Endothelial cell of umbilical vein (primary cell): ENCODE data around the gene HCFC2. TPM values are rescaled to one million over a fixed set of nuclear protein-coding genes. Genes with fewer than 3 reads are reported as not detected.

Source experiments
- BruUV-seq: library from RNA; stranded (reverse); fragments of 400-500 nt; replicated peaks from 2 replicates; lab custom pipeline; 2021; lab: Mats Ljungman, UMichigan
- CTCF ChIA-PET: fragments of 300-600, 350-600 bp; sonication (Branson Sonifier 250); formaldehyde crosslinking; loops from one replicate; lab custom pipeline; 2021; ENCODE audit warnings: antibody characterized with exemption, inconsistent platforms; lab: Charles Lee
- POLR2A ChIA-PET: fragments of 300-600, 350-600 bp; sonication (Branson Sonifier 250); formaldehyde crosslinking; loops from one replicate; lab custom pipeline; 2021; ENCODE audit warnings: antibody characterized with exemption, inconsistent platforms; lab: Charles Lee
- DNase-seq: peaks from one replicate; pipeline ENCODE4 v3.0.0-alpha.2; 2011; ENCODE audit warnings: low read depth, low spot score
- FAIRE-seq: peaks from 2 replicates; lab custom pipeline; 2011; peaks lifted over from hg19 to GRCh38; lab: Jason Lieb, UNC
- H2AFZ ChIP-seq: 2 replicates; pipeline ENCODE4 v1.6.0; 2012; ENCODE audit warnings: low read depth, low read length, control low read depth, inconsistent platforms
- H3K27ac ChIP-seq: 2 replicates; pipeline ENCODE4 v1.5.1; 2011; ENCODE audit warnings: low read depth, mild to moderate bottlenecking, control low read depth, low read length, moderate library complexity; ENCODE audit not compliant: insufficient read depth
- H3K27me3 ChIP-seq, 2 experiments: 2 replicates each; pipeline versions ENCODE4 v1.6.0 to v1.6.1; 2011; ENCODE audit warnings: low read length in 2 of 2, mixed read lengths in 1 of 2; ENCODE audit not compliant: control insufficient read depth in 2 of 2, insufficient read depth in 2 of 2
- H3K36me3 ChIP-seq, 2 experiments: 2 replicates in 1 of 2; 3 replicates in 1 of 2; pipeline ENCODE4 v1.5.1; 2011; ENCODE audit warnings: low read length in 2 of 2, mild to moderate bottlenecking in 1 of 2, moderate library complexity in 1 of 2; ENCODE audit not compliant: control insufficient read depth in 2 of 2, insufficient read depth in 2 of 2; ENCODE audit errors: extremely low read depth in 1 of 2
- H3K4me1 ChIP-seq: 3 replicates; pipeline ENCODE4 v1.5.1; 2011; ENCODE audit warnings: mild to moderate bottlenecking, low read length; ENCODE audit not compliant: control insufficient read depth, insufficient read depth; ENCODE audit errors: extremely low read depth
- H3K4me2 ChIP-seq: 2 replicates; pipeline ENCODE4 v1.6.1; 2011; ENCODE audit warnings: low read length, control low read depth, mixed read lengths; ENCODE audit not compliant: insufficient read depth
- H3K4me3 ChIP-seq, 3 experiments: fragments of 200-600 bp in 1 of 3; sonication (generic), shearing (Covaris generic) in 1 of 3; replicated peaks in 1 of 3; 2 replicates each; pipeline ENCODE4 v1.5.1; 2011 to 2016; ENCODE audit warnings: control low read depth in 3 of 3, low read length in 3 of 3, mild to moderate bottlenecking in 2 of 3, inconsistent platforms in 1 of 3, low read depth in 1 of 3, moderate library complexity in 1 of 3; ENCODE audit not compliant: insufficient read depth in 1 of 3
- H3K79me2 ChIP-seq: 2 replicates; pipeline ENCODE4 v1.6.0; 2012; ENCODE audit warnings: low read length, inconsistent platforms; ENCODE audit not compliant: control insufficient read depth, insufficient read depth
- H3K9ac ChIP-seq: replicated peaks from 2 replicates; pipeline ENCODE3; 2011; ENCODE audit warnings: low read length, control low read depth; ENCODE audit not compliant: insufficient read depth; ENCODE audit errors: extremely low read depth
- H3K9me1 ChIP-seq: replicated peaks from 3 replicates; pipeline ENCODE4 v1.6.0; 2011; ENCODE audit warnings: mild to moderate bottlenecking, low read length; ENCODE audit not compliant: control insufficient read depth, insufficient read depth; ENCODE audit errors: extremely low read depth
- H3K9me3 ChIP-seq: replicated peaks from 2 replicates; pipeline ENCODE4 v1.5.1; 2012; ENCODE audit warnings: low read length, inconsistent platforms; ENCODE audit not compliant: control insufficient read depth, insufficient read depth
- H4K20me1 ChIP-seq: replicated peaks from 2 replicates; pipeline ENCODE3; 2011; ENCODE audit warnings: mild to moderate bottlenecking, low read length; ENCODE audit not compliant: control insufficient read depth, insufficient read depth; ENCODE audit errors: extremely low read depth
- EZH2 ChIP-seq: IDR thresholded peaks from 2 replicates; pipeline ENCODE4 v1.6.1; 2012; ENCODE audit warnings: borderline replicate concordance, low read depth, mild to moderate bottlenecking, moderate library complexity, low read length, inconsistent platforms; ENCODE audit not compliant: severe bottlenecking
- FOS ChIP-seq: IDR thresholded peaks from 2 replicates; pipeline ENCODE4 v1.6.1; 2011; ENCODE audit warnings: mild to moderate bottlenecking, low read length, moderate library complexity, borderline replicate concordance; ENCODE audit not compliant: insufficient read depth
- GATA2 ChIP-seq: IDR thresholded peaks from 2 replicates; pipeline ENCODE4 v1.7.0; 2011; ENCODE audit warnings: low read depth, mild to moderate bottlenecking, moderate library complexity, mixed read lengths, low read length; ENCODE audit not compliant: insufficient read length, insufficient read depth
- JUN ChIP-seq: IDR thresholded peaks from 2 replicates; pipeline ENCODE4 v1.6.1; 2011; ENCODE audit warnings: borderline replicate concordance, low read depth; ENCODE audit not compliant: insufficient read length, insufficient read depth
- MYC ChIP-seq: IDR thresholded peaks from one replicate; pipeline ENCODE4 v1.6.1; 2011; ENCODE audit warnings: mild to moderate bottlenecking, low read depth, low read length
- POLR2A ChIP-seq: IDR thresholded peaks from 2 replicates; pipeline ENCODE4 v1.6.1; 2012; ENCODE audit warnings: low read depth, mild to moderate bottlenecking, control low read depth, low read length
- POLR2AphosphoS5 ChIP-seq: IDR thresholded peaks from 2 replicates; pipeline ENCODE4 v1.6.1; 2012; ENCODE audit warnings: low read depth, mild to moderate bottlenecking, control low read depth, low read length, moderate library complexity; ENCODE audit not compliant: insufficient read depth
- dilution Hi-C: fragments of 300-500 bp; cut with MboI; formaldehyde crosslinking; loops from one replicate; pipeline ENCODE4 v1.15.0; 2019; ENCODE audit warnings: low sequenced_read_pairs; ENCODE audit not compliant: extremely low pct_ligation_motif_present
- intact Hi-C: fragments of 100-400 bp; cut with micrococcal nuclease; formaldehyde crosslinking; loops from one replicate; pipeline ENCODE4 v1.10.0; 2022
- polyA plus RNA-seq, 4 experiments: library from polyadenylated mRNA; depleted of rRNA in 3 of 4; stranded (reverse) in 3 of 4; unstranded in 1 of 4; fragments of >200 nt; gene quantifications; 2 replicates each; pipeline versions ENCODE4 v1.2.1 to v1.2.3, GENCODE V29; 2011 to 2012; ENCODE audit warnings: missing spikeins in 1 of 4
- total RNA-seq: library from RNA; stranded (reverse); gene quantifications from 2 replicates; pipeline ENCODE4 v1.2.3, GENCODE V29; 2021
- TF ChIP-seq, protein P1 (sequence below): IDR thresholded peaks from 2 replicates; pipeline ENCODE4 v1.6.1; 2011; ENCODE audit not compliant: insufficient read depth, insufficient read length
- TF ChIP-seq, protein P2 (sequence below), 2 donors: IDR thresholded peaks; 1 replicate in 1 of 2; 2 replicates in 1 of 2; pipeline ENCODE4 v1.5.1; 2011; ENCODE audit warnings: low read length in 2 of 2, mild to moderate bottlenecking in 2 of 2, moderate library complexity in 2 of 2, control low read depth in 1 of 2, inconsistent platforms in 1 of 2, low read depth in 1 of 2; ENCODE audit not compliant: insufficient read depth in 1 of 2; ENCODE audit errors: extremely low read depth in 1 of 2

The HCFC2 gene
- total and polyA plus RNA-seq, 2 donors (not counting 3 experiments of a cell fraction or from before 2014, with no cell fraction given) = 6.0 to 15.6 TPM

DNA sequence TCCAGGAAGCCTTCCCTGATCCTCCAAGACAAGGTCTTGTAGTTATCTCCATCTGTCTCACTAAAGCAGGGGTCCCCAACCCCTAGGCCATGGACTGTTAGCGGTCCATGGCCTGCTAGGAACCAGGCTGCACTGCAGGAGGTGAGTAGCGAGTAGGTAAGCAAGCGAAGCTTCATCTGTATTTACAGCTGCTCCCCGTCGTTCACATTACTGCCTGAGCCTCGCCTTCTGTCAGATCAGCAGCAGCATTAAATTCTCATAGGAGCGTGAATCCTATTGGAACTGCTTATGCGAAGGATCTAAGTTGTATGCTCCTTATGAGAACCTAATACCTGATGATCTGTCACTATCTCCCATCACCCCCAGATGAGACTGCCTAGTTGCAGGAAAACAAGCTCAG lies 86.1 kb downstream of the HCFC2 start:
- Histone ChIP-seq H3K4me3 (no peak overlapping the region), H3K27me3 (peaks cover 17 to 19% of the 10 kb centered on the region in 2 experiments), H3K79me2 (no peaks in the 10 kb centered on the region), H2AFZ (no peak overlapping the region), H3K9me3 (no peaks in the 10 kb centered on the region), H3K4me1 (no peaks in the 10 kb centered on the region), H3K9me1 (no peaks in the 10 kb centered on the region), H3K36me3 (no peaks in the 10 kb centered on the region), H3K9ac (no peak overlapping the region), H3K4me2 (no peak overlapping the region), H4K20me1 (no peaks in the 10 kb centered on the region), H3K27ac (no peak overlapping the region)
- FAIRE-seq (no peak), DNase-seq (no peak)
- POLR2A ChIA-PET = no interaction called here
- TF ChIP-seq POLR2A = no peak
- no peak for TF ChIP-seq GATA2
- TF ChIP-seq, protein P1, sequence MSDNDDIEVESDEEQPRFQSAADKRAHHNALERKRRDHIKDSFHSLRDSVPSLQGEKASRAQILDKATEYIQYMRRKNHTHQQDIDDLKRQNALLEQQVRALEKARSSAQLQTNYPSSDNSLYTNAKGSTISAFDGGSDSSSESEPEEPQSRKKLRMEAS = no peak
- TF ChIP-seq, protein P2, sequence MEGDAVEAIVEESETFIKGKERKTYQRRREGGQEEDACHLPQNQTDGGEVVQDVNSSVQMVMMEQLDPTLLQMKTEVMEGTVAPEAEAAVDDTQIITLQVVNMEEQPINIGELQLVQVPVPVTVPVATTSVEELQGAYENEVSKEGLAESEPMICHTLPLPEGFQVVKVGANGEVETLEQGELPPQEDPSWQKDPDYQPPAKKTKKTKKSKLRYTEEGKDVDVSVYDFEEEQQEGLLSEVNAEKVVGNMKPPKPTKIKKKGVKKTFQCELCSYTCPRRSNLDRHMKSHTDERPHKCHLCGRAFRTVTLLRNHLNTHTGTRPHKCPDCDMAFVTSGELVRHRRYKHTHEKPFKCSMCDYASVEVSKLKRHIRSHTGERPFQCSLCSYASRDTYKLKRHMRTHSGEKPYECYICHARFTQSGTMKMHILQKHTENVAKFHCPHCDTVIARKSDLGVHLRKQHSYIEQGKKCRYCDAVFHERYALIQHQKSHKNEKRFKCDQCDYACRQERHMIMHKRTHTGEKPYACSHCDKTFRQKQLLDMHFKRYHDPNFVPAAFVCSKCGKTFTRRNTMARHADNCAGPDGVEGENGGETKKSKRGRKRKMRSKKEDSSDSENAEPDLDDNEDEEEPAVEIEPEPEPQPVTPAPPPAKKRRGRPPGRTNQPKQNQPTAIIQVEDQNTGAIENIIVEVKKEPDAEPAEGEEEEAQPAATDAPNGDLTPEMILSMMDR (IDR thresholded peaks at IDR 0.05; ENCODE audit: extremely low read depth in 1 of 2, insufficient read depth in 1 of 2, low read depth in 1 of 2, low read length in 2 of 2) = no peak
- TF ChIP-seq EZH2 = no peak
- no peak for TF ChIP-seq POLR2AphosphoS5
- no peak for TF ChIP-seq JUN
- no peak for TF ChIP-seq MYC
- no peak for TF ChIP-seq FOS
- dilution Hi-C loops = no loop called here
- intact Hi-C loops = no loop called here
- CTCF ChIA-PET = no interaction called here
- no TSS peak for BruUV-seq
